Adrenal gland (tissue), 12 donors: Measurements from ENCODE around the gene BICRAL. TPM values are rescaled to one million over a fixed set of nuclear protein-coding genes. Genes with fewer than 3 reads are reported as not detected.

Source experiments
- DNase-seq, 7 donors: peaks; one replicate each; pipeline ENCODE4 v3.0.0-alpha.2; 2019 to 2020
- H3K27ac ChIP-seq, 5 donors: fragments of 200-600 bp; sonication (generic) in 4 of 5; 1 replicate in 3 of 5; 2 replicates in 2 of 5; pipeline versions ENCODE4 v1.5.1 to v1.8.0; 2016 to 2020; ENCODE audit warnings: mild to moderate bottlenecking in 1 of 5
- H3K27me3 ChIP-seq: fragments of 200-600 bp; 2 replicates; pipeline ENCODE4 v1.8.0; 2021
- H3K36me3 ChIP-seq, 2 donors: fragments of 200-600 bp; replicated peaks in 1 of 2; 1 replicate in 1 of 2; 2 replicates in 1 of 2; pipeline versions ENCODE4 v1.5.1 to v1.8.0; 2018 to 2022
- H3K4me1 ChIP-seq, 2 donors: fragments of 200-600 bp; replicated peaks in 1 of 2; 1 replicate in 1 of 2; 2 replicates in 1 of 2; pipeline versions ENCODE4 v1.5.1 to v1.8.0; 2018 to 2021
- H3K4me3 ChIP-seq, 4 donors: fragments of 200-600 bp; sonication (generic) in 3 of 4; one replicate each; pipeline ENCODE4 v1.5.1; 2016 to 2018
- H3K9me3 ChIP-seq, 3 donors: fragments of 200-600 bp; sonication (generic) in 1 of 3; replicated peaks in 1 of 3; 1 replicate in 2 of 3; 2 replicates in 1 of 3; pipeline versions ENCODE4 v1.5.1 to v1.8.0; 2016 to 2021
- POLR2A ChIP-seq, 2 donors: fragments of 450-650 bp; IDR thresholded peaks; one replicate each; pipeline ENCODE4 v1.6.1; 2017; ENCODE audit warnings: antibody characterized with exemption in 2 of 2, mild to moderate bottlenecking in 2 of 2, moderate library complexity in 1 of 2
- WGBS, 4 donors: extraction: QIAGEN DNeasy Blood & Tissue Kit in 2 of 4; methylation state at CpG; one replicate each; pipeline versions ENCODE4 v1.1.5 to v1.1.7; 2013 to 2017; 5-methylcytosine and 5-hydroxymethylcytosine counted together
- intact Hi-C, 2 donors: fragments of 100-400 bp; cut with DNase I; formaldehyde crosslinking; loops; one replicate each; pipeline versions ENCODE4 v1.14.1 to v1.15.0; 2022 to 2023
- polyA plus RNA-seq, 3 donors: library from polyadenylated mRNA; stranded (reverse); fragments of 200-250 nt in 2 of 3; fragments of 350-450 nt in 1 of 3; fragmentation: Illumina TruSeq in 1 of 3; extraction: RNeasy Lipid Tissue Mini Kit (QIAGEN cat#74804) in 1 of 3; gene quantifications; one replicate each; pipeline ENCODE4 v1.2.3, GENCODE V29; 2013 to 2014
- total RNA-seq, 9 donors: library from RNA; depleted of rRNA in 4 of 9; stranded (reverse); fragments of >200 nt in 4 of 9; fragments of 120-200 nt in 1 of 9; fragmentation: NEBNext Ultra II Directional in 1 of 9; extraction: Animal tissue kit (Norgen Biotek cat#: 25700) in 1 of 9; gene quantifications; one replicate each; pipeline versions ENCODE4 v1.1.0 to v1.2.4, GENCODE V29; 2013 to 2023
- TF ChIP-seq, protein P1 (sequence below), 6 experiments: fragments of 450-650 bp in 4 of 6; fragments of 200-600 bp in 2 of 6; sonication (generic) in 1 of 6; IDR thresholded peaks; 1 replicate in 5 of 6; 2 replicates in 1 of 6; pipeline versions ENCODE4 v1.5.1 to v1.8.0; 2016 to 2021; ENCODE audit warnings: antibody characterized with exemption in 6 of 6, mild to moderate bottlenecking in 2 of 6, moderate library complexity in 1 of 6
- donor health status: healthy with polysubstance abuse.
- donor health status: Bipolar disorder and iron deficiency.
- donor health status: DM: yes; HTN: yes; CAD: no.
- donor health status: DM: no; HTN: no; CAD: no.
- donor health status: DM: no; HTN: no; CAD: no.
- donor health status: DM: yes; HTN: yes; CAD: no.

The BICRAL gene
- total and polyA plus RNA-seq, 12 donors, result 2.8 to 16.1 (median 9.0) TPM

DNA sequence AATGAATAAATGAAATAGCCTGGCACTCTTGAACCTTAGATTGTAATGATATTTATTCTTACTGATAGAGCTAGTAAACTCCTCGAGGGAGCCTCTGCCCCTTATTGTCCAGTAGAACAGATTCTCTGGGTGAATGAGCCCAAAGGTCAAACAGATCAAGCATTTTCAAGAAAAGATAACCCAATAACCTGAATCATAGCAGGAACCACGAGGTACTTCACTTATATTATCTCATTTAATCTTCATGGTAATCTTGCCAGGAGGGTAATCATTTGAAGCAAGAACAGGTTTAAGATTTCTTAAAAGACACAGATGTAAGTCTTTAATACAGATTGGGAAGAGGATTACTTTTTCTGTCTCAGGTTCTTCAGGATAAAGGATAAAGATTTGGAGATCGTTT lies 18.9 kb upstream of the BICRAL start:
- 72 to 83% (median 80%) methylated on average over 3 of the region's 3 CpGs for WGBS, 4 donors
- Histone ChIP-seq H3K9me3 (no peaks in the 10 kb centered on the region), H3K4me1 (peaks cover 0 to 14% of the 10 kb centered on the region in 2 donors), H3K27ac (no peak overlapping the region), H3K27me3 (no peaks in the 10 kb centered on the region), H3K36me3 (no peaks in the 10 kb centered on the region), H3K4me3 (no peak overlapping the region)
- TF ChIP-seq, protein P1, sequence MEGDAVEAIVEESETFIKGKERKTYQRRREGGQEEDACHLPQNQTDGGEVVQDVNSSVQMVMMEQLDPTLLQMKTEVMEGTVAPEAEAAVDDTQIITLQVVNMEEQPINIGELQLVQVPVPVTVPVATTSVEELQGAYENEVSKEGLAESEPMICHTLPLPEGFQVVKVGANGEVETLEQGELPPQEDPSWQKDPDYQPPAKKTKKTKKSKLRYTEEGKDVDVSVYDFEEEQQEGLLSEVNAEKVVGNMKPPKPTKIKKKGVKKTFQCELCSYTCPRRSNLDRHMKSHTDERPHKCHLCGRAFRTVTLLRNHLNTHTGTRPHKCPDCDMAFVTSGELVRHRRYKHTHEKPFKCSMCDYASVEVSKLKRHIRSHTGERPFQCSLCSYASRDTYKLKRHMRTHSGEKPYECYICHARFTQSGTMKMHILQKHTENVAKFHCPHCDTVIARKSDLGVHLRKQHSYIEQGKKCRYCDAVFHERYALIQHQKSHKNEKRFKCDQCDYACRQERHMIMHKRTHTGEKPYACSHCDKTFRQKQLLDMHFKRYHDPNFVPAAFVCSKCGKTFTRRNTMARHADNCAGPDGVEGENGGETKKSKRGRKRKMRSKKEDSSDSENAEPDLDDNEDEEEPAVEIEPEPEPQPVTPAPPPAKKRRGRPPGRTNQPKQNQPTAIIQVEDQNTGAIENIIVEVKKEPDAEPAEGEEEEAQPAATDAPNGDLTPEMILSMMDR (IDR thresholded peaks at IDR 0.05), result no peak
- no peak for TF ChIP-seq POLR2A (IDR thresholded peaks at IDR 0.05)
- DNase-seq, result no peak
- intact Hi-C loops, result no loop called here

DNA sequence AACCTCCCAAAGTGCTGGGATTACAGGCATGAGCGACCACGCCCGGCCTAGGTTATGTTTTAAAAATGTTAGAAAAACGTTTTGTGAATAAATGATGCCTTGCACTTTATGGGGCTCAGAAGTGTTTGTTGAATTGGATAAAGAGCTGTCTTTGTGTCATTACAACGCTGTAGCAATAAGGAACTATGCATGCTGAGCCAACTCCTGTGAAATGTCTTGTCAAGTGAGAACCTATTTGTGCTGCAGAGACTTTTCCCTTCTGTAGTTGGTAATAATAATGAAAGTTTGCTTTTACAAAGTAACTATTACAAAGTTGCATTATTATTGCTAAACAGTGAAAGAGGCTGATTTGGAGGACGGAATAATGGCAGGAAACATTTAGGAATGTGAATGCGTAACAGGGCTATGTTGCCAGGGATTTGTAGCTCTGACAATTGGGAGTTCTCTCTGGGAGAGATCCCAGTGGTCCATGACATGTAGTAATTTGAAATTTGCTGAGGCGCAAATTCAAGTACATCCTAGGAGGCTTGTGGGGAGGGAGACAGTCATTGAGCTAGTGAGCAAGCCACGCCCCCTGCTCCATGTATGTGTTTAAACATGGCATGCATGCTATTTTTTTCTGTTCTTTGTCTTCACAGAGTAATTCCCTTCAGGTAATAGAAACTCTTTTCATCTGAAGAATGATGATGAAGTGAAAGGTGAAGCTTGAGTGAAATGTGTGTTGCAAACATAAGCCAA lies 16.8 kb upstream of the BICRAL start:
- Histone ChIP-seq H3K27me3 (no peaks in the 10 kb centered on the region), H3K27ac (no peak overlapping the region), H3K4me1 (peaks cover 0 to 14% of the 10 kb centered on the region in 2 donors), H3K4me3 (no peak overlapping the region), H3K9me3 (no peaks in the 10 kb centered on the region), H3K36me3 (no peaks in the 10 kb centered on the region)
- no peak for DNase-seq
- intact Hi-C loops, result no loop called here
- 92 to 93% (median 92%) methylated on average over 9 of the region's 9 CpGs for WGBS, 4 donors
- TF ChIP-seq POLR2A (IDR thresholded peaks at IDR 0.05), result no peak
- TF ChIP-seq, protein P1 (IDR thresholded peaks at IDR 0.05), result no peak

DNA sequence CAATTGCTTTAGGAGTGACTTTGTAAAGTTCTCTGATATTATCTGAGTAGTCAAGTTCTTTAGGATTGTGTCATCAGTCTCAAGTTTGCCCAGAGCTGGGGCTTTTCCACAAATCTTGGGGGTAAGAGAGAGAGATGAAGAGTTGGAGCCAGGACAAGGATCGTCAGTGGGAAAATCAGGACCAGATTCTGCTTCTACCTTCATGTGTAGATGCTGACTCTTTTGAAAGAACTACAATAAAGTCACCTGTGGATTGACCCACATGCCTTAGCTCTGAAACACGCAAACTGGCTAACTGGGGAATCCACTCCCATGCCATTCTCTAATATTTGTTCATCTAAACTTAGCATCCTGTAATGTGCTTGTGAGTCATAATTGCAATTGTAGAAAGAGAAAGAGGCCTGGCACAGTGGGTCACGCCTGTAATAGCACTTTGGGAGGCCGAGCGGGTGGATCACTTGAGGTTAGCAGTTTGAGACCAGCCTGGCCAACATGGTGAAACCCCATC lies 15.6 kb upstream of the BICRAL start:
- Histone ChIP-seq H3K9me3 (no peaks in the 10 kb centered on the region), H3K4me3 (no peak overlapping the region), H3K4me1 (peaks cover 0 to 19% of the 10 kb centered on the region in 2 donors), H3K27ac (no peak overlapping the region), H3K27me3 (no peaks in the 10 kb centered on the region), H3K36me3 (no peaks in the 10 kb centered on the region)
- 93 to 98% (median 97%) methylated on average over 5 of the region's 5 CpGs for WGBS, 4 donors
- DNase-seq, result no peak
- intact Hi-C loops, result no loop called here
- TF ChIP-seq, protein P1 (IDR thresholded peaks at IDR 0.05), result no peak
- TF ChIP-seq POLR2A (IDR thresholded peaks at IDR 0.05), result no peak

DNA sequence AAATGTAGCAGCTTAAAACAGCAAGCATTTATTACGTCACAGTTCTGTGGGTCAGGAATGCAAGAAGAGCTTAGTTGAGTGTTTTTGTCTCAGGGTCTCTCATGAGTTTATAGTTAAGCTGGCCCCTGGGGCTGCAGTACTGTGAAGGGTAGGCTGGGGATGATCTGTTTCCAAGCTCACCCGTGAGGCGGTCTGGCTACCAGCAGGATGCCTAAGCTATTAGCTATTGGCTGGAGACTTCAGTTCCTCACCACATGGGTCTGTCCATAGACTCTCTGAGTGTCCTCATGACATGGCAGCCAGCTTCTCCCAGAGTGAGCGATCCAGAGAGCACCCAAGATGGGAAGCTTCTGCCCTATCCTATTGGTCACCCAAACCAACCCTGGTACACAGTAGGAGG lies 12.8 kb upstream of the BICRAL start:
- peaks cover 0 to 9% of the 10 kb centered on the region in 2 donors for H3K4me1 ChIP-seq
- H3K27ac ChIP-seq, result no peak overlapping the region
- no peaks in the 10 kb centered on the region for H3K9me3 ChIP-seq
- no peak for TF ChIP-seq POLR2A (IDR thresholded peaks at IDR 0.05)
- TF ChIP-seq, protein P1 (IDR thresholded peaks at IDR 0.05), result no peak
- intact Hi-C loops, result no loop called here
- H3K27me3 ChIP-seq, result no peaks in the 10 kb centered on the region
- whole genome bisulfite sequencing, 4 donors, result 94 to 98% (median 96%) methylated on average over 1 to 4 of the region's 4 CpGs
- no peaks in the 10 kb centered on the region for H3K36me3 ChIP-seq
- H3K4me3 ChIP-seq, result no peak overlapping the region
- DNase-seq, result no peak
